Measurements from ENCODE around the gene MRS2. TPM values are rescaled to one million over a fixed set of nuclear protein-coding genes. Genes with fewer than 3 reads are reported as not detected.

The MRS2 gene
- total and polyA plus RNA-seq, 9 donors: 10.0 to 20.6 (median 16.4) TPM

DNA sequence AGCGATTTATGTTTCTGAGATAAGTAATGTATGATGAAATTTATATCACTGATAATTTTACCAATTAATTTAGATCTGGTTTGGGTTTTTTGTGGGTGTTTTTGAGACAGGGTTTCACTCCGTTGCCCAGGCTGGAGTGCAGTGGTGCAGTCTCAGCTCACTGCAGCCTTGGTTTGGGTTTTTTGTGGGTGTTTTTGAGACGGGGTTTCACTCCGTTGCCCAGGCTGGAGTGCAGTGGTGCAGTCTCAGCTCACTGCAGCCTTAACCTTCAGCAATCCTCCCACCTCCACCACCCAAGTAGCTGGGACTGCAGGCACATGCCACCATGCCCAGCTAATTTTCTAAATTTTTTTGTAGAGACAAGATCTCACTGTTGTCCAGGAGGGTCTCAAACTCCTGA is 13.0 kb downstream of the MRS2 start:
- TF ChIP-seq, protein P1, sequence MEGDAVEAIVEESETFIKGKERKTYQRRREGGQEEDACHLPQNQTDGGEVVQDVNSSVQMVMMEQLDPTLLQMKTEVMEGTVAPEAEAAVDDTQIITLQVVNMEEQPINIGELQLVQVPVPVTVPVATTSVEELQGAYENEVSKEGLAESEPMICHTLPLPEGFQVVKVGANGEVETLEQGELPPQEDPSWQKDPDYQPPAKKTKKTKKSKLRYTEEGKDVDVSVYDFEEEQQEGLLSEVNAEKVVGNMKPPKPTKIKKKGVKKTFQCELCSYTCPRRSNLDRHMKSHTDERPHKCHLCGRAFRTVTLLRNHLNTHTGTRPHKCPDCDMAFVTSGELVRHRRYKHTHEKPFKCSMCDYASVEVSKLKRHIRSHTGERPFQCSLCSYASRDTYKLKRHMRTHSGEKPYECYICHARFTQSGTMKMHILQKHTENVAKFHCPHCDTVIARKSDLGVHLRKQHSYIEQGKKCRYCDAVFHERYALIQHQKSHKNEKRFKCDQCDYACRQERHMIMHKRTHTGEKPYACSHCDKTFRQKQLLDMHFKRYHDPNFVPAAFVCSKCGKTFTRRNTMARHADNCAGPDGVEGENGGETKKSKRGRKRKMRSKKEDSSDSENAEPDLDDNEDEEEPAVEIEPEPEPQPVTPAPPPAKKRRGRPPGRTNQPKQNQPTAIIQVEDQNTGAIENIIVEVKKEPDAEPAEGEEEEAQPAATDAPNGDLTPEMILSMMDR (IDR thresholded peaks at IDR 0.05): no peak
- TF ChIP-seq EP300 (IDR thresholded peaks at IDR 0.05) (no peak), POLR2A (IDR thresholded peaks at IDR 0.05) (no peak)
- WGBS, 3 donors: 86 to 89% (median 88%) methylated on average over 4 of the region's 4 CpGs
- no peak overlapping the region for H3K4me3 ChIP-seq

DNA sequence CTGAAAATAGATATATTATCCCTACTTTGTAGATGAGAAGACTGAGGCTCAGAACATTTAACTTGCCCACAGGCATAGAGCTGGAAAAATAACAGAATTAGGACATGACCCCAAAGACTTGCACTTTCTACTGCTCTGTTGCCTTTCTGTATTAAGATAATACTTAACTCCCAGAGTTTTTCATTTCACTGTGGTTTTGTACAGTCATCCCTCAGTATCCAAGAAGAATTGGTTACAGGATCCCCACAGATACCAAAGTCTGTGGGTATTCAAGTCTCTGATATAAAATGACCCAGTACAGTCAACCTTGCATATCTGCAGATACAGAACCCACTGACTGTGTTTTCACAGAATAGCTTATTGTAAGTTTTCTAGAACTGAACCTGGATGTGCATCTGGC is 16.8 kb downstream of the MRS2 start:
- TF ChIP-seq POLR2A (IDR thresholded peaks at IDR 0.05): no peak
- no peak for TF ChIP-seq EP300 (IDR thresholded peaks at IDR 0.05)
- TF ChIP-seq, protein P1 (IDR thresholded peaks at IDR 0.05): no peak
- no peaks in the 10 kb centered on the region for H3K27me3 ChIP-seq
- no peaks in the 10 kb centered on the region for H3K9me3 ChIP-seq
- H3K4me3 ChIP-seq: no peak overlapping the region
- no peaks in the 10 kb centered on the region for H3K36me3 ChIP-seq
- intact Hi-C loops (cut with DNase I): no loop called here
- no peak for DNase-seq
- H3K4me1 ChIP-seq (ENCODE audit: insufficient read depth): no peaks in the 10 kb centered on the region
- H3K27ac ChIP-seq: no peak overlapping the region

More for the DNA sequence above, 13.0 kb downstream of the MRS2 start:
- intact Hi-C loops (cut with DNase I): no loop called here
- DNase-seq: no peak
- Histone ChIP-seq H3K27me3 (no peaks in the 10 kb centered on the region), H3K36me3 (no peaks in the 10 kb centered on the region), H3K4me1 (ENCODE audit: insufficient read depth) (no peaks in the 10 kb centered on the region), H3K27ac (no peak overlapping the region), H3K9me3 (no peaks in the 10 kb centered on the region)

DNA sequence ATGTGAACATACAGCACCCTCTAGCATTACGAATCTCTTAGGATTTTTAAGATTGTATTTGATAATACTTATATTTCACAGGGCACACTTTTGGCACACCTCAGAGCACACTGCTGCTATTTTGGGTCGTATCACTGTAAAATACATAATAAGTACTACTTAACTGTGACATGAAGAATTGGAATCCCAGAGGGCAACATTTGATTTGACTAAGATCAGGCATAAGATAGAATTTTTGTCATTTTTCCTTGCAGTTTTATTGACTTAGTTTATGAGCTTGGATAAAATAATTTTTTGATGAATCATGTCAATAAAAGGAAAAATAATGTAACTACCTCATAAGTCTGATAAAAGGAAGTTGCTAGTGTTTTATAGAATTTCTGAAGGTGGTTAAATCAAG is 22.4 kb downstream of the MRS2 start:
- WGBS, 3 donors: 59 to 81% (median 69%) methylated on average over 2 of the region's 2 CpGs
- TF ChIP-seq, protein P1 (IDR thresholded peaks at IDR 0.05): no peak
- no peak for TF ChIP-seq EP300 (IDR thresholded peaks at IDR 0.05)
- TF ChIP-seq POLR2A (IDR thresholded peaks at IDR 0.05): no peak
- no peaks in the 10 kb centered on the region for H3K4me1 ChIP-seq (ENCODE audit: insufficient read depth)
- H3K4me3 ChIP-seq: no peak overlapping the region
- DNase-seq: no peak
- no peaks in the 10 kb centered on the region for H3K36me3 ChIP-seq
- intact Hi-C loops (cut with DNase I): no loop called here
- H3K27ac ChIP-seq: no peak overlapping the region
- H3K27me3 ChIP-seq: no peaks in the 10 kb centered on the region
- H3K9me3 ChIP-seq: no peaks in the 10 kb centered on the region

DNA sequence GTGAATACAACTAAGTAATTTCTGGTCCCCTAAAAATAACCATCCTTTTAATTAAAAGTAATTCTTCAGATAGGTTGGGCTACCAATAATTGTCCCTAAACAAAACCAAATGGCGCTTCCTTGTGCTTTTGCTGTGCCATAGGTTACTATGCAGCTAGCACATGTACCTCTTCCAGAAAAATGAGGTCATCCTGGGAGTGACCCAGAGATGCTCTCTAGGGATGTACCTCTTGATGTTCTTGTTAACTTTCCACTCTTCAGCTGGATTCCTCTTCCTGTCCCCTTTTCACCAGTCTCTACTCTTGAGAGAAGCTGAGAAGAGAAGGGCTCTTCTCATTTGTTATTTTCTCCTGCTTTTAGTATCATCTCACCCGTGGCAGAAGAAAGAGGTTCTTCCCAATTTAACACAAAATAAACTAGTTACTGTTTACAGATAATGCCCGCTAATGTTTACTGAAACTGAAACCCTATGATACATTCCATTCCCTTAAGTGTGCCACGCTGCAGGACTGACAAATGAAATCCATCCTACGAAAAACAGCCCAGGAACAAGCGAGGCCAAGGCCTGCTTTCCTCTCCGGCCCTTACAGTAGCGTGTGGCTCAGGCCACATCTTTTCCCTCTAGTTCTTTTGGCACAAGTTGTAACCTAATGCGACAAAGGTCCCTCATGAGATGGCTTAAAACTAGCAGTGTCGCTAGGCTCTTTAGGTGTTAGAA is 24.2 kb downstream of the MRS2 start:
- no peaks in the 10 kb centered on the region for H3K27me3 ChIP-seq
- DNase-seq: no peak
- 77 to 85% (median 84%) methylated on average over 10 of the region's 10 CpGs for WGBS, 3 donors
- no peaks in the 10 kb centered on the region for H3K9me3 ChIP-seq
- H3K4me1 ChIP-seq (ENCODE audit: insufficient read depth): no peaks in the 10 kb centered on the region
- H3K36me3 ChIP-seq: no peaks in the 10 kb centered on the region
- intact Hi-C loops (cut with DNase I): no loop called here
- TF ChIP-seq, protein P1 (IDR thresholded peaks at IDR 0.05): no peak
- no peak for TF ChIP-seq EP300 (IDR thresholded peaks at IDR 0.05)
- H3K27ac ChIP-seq: no peak overlapping the region
- no peak overlapping the region for H3K4me3 ChIP-seq
